Coronary artery (tissue), 2 donors: ENCODE results near the gene FHIT.

Experiments
- DNase-seq: peaks from one replicate; pipeline ENCODE4 v3.0.0-alpha.2; 2017; ENCODE audit warnings: low spot score
- H3K27ac ChIP-seq, 2 donors: fragments of 200-600 bp; sonication (generic); one replicate each; pipeline ENCODE4 v1.5.1; 2016 to 2019
- H3K4me3 ChIP-seq: fragments of 200-600 bp; sonication (generic); 2 replicates; pipeline ENCODE4 v1.5.1; 2016; ENCODE audit warnings: mild to moderate bottlenecking, moderate library complexity
- TF ChIP-seq, protein P1 (sequence below): fragments of 200-600 bp; sonication (generic); IDR thresholded peaks from one replicate; pipeline ENCODE4 v1.5.1; 2019; ENCODE audit warnings: antibody characterized with exemption

Gene FHIT

DNA sequence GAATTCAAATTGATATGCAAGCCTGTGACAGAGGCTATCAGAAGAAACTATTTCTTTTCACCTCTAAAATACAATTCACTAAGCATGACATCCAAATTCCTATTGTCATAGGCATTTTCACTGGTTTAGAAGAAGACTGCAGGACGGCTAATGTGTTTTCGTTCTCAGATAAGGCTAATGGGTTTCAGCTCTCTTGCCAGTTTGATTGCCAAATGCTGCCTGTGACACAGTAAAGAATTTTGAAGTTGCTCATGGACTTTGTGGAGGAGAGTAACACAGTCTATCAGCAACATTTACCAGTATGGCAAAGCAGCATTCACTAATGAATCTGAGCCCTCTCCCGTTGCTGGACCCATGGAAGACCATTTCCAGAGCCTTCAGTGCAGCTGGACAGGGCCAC is 948.1 kb downstream of the FHIT start:
- no peak for DNase-seq
- H3K27ac ChIP-seq, result no peak overlapping the region
- TF ChIP-seq, protein P1, sequence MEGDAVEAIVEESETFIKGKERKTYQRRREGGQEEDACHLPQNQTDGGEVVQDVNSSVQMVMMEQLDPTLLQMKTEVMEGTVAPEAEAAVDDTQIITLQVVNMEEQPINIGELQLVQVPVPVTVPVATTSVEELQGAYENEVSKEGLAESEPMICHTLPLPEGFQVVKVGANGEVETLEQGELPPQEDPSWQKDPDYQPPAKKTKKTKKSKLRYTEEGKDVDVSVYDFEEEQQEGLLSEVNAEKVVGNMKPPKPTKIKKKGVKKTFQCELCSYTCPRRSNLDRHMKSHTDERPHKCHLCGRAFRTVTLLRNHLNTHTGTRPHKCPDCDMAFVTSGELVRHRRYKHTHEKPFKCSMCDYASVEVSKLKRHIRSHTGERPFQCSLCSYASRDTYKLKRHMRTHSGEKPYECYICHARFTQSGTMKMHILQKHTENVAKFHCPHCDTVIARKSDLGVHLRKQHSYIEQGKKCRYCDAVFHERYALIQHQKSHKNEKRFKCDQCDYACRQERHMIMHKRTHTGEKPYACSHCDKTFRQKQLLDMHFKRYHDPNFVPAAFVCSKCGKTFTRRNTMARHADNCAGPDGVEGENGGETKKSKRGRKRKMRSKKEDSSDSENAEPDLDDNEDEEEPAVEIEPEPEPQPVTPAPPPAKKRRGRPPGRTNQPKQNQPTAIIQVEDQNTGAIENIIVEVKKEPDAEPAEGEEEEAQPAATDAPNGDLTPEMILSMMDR, result no peak
- H3K4me3 ChIP-seq, result no peak overlapping the region

DNA sequence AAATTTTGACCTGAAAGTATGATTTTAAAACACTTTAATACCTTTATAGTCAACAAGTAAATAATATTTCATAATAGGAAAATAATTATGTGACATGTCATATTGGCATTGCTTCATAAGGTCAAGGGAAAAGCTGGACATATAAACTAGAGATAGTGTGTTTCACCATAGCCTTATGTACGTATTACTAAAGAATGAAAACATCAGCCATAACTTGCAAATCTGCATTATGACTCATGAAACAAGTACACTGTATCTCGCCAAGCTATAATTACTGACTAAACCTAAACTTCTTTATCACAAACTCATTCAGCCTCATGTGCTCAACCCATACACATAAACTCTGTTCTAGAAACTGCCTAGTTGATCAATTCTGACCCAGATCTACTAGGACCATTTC is 950.1 kb downstream of the FHIT start:
- TF ChIP-seq, protein P1, result no peak
- H3K4me3 ChIP-seq, result no peak overlapping the region
- no peak overlapping the region for H3K27ac ChIP-seq
- no peak for DNase-seq

DNA sequence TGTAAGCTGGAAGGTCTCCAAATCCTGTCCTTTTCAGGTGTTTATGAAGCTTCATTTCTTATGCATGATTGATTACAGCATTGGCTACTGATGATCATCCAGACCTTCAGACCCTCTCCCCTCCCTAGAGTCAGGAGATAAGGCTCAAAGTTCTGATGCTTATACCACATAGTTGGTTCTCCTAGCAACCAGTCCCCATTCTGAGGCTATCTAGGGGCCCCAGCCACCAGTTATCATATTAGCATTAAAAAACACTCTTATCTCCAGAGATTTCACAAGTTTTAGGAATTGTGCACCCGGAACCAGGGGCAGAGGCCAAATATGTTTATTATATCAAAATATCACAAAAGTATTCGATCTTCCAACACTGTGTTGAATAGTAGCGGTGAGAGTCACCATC is 953.1 kb downstream of the FHIT start:
- H3K27ac ChIP-seq, result no peak overlapping the region
- H3K4me3 ChIP-seq, result no peak overlapping the region
- TF ChIP-seq, protein P1, result no peak
- no peak for DNase-seq

DNA sequence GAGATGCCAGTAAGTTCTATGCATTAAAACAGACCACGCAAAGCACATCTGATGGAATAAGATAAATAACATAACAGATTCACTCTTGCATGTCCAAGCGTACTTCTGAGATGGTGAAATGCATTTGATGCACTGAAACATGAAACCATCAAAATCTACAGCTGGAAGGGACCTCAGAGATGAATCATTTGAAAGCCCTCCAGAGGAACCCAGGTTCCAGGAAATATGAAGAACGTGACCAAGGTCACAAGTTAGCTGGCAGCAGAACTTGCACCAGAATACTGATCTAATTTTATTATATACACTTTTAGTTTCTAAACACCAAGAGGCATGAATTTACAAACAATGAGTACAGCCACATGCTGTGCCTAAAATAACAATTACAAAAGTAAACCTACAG is 957.1 kb downstream of the FHIT start:
- TF ChIP-seq, protein P1, result no peak
- Histone ChIP-seq H3K4me3 (no peak overlapping the region), H3K27ac (no peak overlapping the region)
- DNase-seq, result no peak

GRCh38 chr3:60291115-60291514 is 960.1 kb downstream of the FHIT start:
- Histone ChIP-seq H3K4me3 (no peak overlapping the region), H3K27ac (no peak overlapping the region)
- TF ChIP-seq, protein P1, result no peak
- no peak for DNase-seq

DNA sequence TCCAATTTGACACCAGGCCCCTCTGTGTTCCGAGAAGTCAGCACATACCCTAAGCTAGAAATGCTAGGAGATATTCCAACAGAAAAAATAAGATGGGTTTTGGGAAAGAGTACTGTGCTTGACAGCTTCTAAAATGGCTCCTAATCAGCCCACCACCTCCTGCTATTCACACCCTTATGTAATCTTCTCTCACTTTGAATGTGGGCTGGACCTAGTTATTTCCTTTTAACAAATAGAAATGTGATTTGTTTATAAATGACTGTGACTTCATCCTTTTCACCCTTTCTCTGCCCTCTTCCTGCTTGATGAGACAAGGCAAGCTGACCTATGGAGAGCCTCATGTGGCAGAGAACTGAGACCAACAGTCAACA is 961.1 kb downstream of the FHIT start:
- Histone ChIP-seq H3K4me3 (no peak overlapping the region), H3K27ac (no peak overlapping the region)
- DNase-seq, result no peak
- TF ChIP-seq, protein P1, result no peak

DNA sequence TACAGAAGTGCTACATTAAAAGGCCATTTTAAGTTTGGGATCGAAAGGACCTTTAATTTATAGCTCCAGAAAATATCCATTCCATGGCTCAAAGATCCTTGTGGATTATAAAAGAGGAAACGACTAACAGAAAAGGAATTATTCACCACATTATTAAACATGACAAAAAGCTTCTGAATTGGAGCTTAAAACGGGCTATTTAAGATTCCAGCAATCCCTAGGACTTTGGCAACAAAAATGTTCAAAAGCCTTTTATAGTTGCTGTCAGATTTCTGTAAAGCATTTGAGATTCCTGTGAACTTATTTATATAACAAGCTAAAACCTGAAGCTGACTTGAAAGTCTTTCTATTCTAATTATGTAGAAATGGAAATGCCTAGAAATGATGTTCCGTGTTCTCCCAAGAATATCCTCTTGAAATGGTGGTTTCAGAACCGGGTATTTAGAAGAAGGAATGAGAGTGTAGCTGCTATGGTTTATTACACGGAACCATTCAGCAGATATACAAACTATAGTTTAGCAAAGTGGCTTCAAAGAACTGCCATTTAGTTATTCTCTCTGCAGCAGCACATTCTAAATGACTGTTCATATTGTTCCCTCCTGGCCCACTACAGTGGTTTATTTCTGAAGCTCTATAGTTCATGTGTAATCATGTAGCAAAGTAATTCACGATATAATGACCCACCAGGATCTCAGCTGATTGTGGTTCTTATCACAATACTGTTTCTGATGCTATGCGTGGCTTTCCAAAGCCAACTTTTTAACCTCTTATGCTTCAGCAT is 961.7 kb downstream of the FHIT start:
- Histone ChIP-seq H3K4me3 (no peak overlapping the region), H3K27ac (no peak overlapping the region)
- TF ChIP-seq, protein P1, result no peak
- no peak for DNase-seq
